Measurements from ENCODE around the gene ZNF750.

DNA sequence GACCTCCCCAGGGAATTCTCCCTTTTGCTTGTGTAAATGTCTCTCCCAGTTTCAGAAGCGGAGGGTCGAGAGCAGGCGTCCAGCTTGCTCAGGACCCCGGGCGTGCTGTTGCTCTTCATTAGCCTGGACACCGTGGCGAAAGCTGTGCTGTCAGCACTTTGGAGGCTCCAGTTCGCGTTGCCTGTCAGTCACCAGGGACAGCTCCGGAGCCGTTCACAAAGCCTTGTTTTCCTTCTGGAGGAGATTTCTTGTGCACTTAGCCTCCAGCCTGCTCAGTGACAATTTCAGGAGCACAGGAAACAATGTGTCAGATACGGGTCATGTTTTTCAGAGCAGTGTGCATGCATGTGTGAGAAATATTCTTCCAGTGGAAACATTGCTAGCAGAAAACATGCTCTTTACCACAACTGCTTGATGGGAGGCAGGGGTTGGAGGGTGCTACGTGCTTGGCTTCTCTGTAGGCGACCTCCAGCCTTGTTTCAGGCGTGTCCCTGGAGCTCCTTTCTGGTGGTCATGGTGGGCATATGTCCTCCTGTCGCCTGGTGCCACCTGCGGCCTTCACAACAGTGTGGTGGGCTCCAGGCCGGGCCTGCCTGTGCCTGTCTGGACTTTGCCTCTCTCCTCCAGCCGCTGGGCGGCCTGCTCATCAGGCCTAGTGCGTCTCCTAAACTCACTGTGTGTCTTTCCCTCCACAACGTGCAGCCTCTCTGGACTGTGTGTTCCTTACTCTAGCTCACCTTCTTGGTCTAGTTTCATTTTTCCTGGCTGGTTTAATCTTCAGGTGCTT, 29.0 kb downstream of the ZNF750 start:
- TF ChIP-seq, protein P1, sequence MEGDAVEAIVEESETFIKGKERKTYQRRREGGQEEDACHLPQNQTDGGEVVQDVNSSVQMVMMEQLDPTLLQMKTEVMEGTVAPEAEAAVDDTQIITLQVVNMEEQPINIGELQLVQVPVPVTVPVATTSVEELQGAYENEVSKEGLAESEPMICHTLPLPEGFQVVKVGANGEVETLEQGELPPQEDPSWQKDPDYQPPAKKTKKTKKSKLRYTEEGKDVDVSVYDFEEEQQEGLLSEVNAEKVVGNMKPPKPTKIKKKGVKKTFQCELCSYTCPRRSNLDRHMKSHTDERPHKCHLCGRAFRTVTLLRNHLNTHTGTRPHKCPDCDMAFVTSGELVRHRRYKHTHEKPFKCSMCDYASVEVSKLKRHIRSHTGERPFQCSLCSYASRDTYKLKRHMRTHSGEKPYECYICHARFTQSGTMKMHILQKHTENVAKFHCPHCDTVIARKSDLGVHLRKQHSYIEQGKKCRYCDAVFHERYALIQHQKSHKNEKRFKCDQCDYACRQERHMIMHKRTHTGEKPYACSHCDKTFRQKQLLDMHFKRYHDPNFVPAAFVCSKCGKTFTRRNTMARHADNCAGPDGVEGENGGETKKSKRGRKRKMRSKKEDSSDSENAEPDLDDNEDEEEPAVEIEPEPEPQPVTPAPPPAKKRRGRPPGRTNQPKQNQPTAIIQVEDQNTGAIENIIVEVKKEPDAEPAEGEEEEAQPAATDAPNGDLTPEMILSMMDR (IDR thresholded peaks at IDR 0.05), result no peak
- TF ChIP-seq POLR2A (IDR thresholded peaks at IDR 0.05) (no peak), EP300 (IDR thresholded peaks at IDR 0.05; ENCODE audit: low read depth) (no peak), POLR2AphosphoS5 (IDR thresholded peaks at IDR 0.05) (no peak)

All from transverse colon (tissue), 4 donors.